SKM-1 (cell line): Measurements from ENCODE around the gene COMMD6.

Source experiments
- DNase-seq: peaks from one replicate; lab custom pipeline; 2025; ENCODE audit not compliant: unreplicated experiment; lab: John Stamatoyannopoulos, UW

Gene COMMD6

DNA sequence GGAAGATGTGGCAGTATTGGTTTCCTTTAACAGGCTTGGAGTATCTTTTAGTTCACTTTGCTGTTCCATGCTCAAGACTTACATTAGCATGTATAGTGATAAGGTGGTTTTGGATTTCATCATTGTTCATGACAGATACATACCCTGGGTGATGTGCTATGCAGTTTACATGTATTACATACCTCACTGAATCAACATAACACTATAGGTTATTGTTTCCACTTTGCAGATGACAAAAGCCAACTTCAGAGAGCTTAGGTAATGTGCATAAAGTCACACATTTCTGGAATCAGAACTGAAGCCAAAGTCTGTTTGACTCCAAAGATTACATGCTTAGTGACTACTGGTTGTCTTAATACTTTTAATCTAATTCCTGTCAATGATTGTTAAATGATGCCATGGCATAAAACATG, 7.1 kb downstream of the COMMD6 start:
- no peak for DNase-seq

DNA sequence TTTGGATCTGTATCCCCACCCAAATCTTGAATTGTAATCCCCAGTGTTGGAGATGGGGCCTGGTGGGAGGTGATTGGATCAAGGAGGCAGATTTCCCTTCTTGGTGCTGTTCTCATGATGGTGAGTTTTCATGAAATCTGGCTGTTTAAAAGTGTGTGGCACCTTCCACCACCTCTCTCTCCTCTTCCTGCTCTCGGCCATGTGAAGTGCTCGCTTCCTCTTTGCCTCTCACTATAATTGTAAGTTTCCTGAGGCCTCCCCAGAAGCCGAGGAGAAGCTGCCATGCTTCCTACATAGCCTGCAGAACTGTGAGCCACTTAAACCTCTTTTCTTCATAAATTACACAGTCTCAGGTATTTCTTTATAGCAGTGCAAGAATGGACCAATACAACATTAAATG, 15.7 kb downstream of the COMMD6 start:
- DNase-seq: no peak

DNA sequence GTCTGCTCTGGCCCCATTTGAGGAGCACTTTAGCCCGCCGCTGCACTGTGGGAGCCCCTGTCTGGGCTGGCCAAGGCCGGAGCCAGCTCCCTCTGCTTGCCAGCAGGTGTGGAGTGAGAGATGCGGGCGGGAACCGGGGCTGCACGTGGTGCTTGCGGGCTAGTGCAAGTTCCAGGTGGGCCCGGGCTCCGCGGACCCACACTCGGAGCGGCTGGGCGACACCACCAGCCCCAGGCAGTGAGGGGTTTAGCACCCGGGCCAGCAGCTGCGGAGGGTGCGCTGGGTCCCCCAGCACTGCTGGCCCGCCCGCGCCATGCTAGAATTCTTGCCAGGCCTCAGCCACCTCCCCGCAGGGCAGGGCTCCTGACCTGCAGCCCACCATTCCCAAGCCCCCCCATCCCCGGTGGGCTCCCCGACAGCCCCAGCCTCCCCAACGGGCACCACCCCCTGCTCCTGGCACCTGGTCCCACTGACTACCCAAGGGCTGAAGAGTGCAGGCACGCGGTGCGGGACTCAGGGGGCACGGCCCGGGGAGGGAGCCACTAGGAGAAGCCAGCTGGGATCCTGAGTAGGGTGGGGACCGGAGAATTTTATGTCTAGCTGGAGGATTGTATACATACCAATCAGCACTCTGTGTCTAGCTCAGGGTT, 19.1 kb downstream of the COMMD6 start:
- no peak for DNase-seq

DNA sequence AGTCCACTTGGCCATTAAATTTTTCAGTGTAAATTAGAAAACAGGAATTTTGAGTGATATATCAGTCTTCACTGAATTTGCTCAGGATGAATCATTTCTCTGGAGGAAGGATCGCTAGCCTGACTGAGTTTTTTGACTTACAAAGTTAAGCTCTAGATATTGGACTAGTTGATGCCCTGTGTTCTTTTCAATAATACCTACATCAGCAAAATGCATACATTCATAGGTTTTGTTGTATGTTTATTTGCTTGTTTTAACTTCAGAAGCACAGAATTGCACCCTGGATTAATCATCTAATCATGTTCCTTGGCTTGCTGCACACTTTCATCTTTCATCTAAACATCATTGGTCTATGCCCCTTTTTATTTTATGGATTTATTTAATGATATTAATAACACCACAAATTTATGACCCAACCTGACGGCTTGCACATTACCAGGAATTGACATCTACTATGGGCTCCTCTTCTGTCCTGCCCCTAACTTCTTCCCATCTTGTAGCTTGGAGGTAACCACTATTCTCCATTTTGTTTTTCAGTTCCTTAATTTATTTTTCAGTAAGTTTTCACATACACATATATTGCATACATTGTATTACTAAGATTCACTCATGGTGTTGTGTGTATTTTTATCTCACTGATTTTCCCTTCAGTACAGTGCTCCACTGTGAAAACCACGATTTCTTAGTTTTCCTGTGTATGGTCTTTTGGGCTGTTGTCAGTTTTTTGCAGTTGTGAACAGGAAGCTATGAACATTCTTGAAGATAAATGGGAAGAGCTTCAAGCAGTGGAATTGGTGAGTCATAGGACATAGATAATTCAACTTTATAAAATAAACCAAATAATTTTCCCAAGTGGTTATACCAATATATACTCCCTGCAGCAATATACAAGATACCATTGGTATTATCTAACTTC, 23.3 kb downstream of the COMMD6 start:
- no peak for DNase-seq

DNA sequence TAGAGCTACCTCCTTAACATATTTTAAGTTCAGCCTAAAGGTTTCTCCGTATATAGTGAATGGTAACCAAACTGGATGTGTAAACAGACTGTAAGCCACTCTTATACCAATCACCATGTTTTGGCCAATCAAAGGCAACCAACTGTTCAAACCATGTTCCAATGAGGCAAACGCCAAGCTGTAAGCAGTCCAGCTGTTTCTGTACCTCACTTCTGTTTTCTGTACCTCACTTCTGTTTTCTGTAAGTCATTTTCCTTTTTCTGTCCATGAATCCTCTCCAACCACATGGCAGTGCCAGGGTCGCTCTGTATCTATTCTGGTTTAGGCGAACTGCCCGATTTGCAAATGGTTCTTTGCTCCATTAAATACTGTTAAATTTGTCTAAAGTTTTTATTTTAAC, 24.4 kb downstream of the COMMD6 start:
- no peak for DNase-seq

DNA sequence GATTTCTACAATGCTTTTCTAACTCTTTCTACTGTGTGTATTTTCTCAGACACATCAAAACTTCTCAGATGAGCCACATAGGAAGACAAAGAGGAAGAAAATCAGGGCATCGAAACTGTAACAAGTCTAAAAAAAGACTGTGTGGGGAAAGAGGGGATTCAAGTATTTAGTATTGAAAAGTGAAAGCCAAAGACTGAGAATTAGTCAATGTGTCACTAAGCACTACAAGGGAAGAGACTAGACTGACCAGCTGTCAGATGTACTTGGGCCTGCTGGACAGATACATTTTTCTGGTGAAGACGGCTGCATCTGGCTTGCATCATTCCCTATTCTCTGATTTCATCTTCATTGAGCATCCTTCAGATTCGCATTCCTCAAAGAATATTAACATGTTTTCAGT, 25.4 kb downstream of the COMMD6 start:
- DNase-seq: no peak

DNA sequence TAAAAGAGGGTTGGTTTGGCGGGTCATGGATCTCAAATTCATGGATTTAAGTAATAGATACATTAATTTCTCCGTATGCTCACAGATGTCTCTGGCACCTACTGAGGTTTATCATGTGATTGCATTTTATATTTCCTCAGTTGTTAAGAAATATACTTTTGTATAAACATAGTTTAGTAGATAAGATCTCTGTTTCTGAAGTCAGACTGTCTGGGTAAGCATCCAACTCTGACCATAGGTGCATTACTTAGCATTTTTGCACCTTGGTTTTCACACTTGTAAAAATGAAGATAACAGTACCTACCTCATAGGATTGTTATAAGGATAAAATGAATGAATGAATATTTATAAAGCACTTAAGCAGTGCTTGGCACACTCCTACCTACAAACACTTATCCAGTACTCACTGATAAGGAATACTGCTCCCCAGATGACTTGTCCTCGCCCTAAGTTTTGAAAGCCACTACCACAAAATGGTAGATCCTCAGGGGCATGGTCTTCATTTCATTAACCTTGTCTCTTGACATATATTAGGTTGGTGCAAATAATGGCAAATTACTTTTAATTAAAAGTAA, 26.5 kb downstream of the COMMD6 start:
- no peak for DNase-seq

DNA sequence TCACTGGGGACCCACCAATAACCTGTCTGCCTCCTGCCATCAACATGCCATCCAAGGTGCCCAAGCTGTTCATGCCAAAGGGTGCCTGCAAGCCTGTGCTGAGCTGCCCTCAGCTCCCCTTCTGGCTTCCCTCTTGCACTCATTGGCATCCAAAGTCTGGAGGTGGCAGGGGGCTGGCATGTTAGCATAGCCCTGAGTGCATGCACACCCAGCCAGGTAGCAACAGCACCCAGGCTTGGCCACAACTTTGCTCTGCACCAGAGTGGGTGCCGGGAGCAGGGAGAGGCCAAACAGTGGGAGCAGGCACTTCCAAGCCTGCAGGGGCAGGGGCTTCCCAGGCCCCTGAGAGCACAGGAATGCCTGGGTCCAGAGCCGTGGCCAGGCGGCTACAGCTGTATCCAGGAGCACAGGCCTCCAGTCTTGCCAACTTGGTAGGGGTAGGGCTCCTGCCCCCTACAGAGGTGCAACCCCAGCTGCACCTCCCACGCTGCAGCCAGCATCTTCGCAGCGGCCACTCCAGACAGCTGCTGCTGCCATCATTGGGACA, 29.6 kb downstream of the COMMD6 start:
- DNase-seq: no peak

DNA sequence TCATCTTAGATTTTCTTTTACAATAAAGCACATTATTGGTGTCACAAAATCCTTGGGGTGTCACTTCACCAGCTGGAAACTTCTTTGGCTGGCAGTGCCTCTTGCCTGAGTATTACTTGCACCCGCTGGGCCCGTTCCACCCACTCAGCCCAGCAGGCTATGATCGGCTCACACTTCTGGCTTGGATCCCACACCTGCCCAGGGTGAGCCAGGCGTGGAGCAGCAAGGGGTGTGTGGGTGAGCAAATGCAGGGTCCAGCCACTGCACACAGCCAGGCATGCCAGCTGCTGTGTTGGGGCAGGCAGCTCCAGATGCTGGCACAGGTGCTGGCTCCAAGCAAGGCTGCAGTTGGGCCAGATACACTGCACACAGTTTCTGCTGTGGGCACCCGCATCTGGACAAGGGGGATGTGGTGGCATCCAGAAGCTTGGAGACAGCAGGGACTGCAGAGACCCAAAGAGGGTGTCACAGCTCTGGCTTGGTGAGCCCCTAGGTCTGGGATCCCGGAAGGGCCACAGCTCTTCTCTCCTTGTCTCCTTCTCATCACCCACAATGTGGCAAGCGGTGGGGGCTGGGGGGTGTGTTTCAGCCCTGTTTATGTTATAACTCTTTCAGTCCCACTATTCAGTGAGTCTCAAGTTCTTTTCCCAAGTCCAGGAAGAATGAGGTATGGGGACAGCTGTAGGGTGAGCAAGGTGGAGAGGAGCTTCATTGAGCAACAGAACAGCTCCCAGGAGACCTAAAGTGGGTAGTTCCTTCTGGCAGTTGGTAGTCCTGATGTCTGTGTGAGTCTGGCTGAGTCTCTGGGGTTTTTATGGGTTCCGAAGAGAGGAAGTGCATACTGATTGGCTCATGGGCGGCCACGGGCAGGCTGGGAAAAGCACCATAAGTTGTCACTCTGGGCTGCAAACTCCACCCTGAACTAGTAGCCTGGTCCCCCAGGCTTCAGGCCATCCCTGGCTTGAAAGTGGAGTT, 30.3 kb downstream of the COMMD6 start:
- no peak for DNase-seq

DNA sequence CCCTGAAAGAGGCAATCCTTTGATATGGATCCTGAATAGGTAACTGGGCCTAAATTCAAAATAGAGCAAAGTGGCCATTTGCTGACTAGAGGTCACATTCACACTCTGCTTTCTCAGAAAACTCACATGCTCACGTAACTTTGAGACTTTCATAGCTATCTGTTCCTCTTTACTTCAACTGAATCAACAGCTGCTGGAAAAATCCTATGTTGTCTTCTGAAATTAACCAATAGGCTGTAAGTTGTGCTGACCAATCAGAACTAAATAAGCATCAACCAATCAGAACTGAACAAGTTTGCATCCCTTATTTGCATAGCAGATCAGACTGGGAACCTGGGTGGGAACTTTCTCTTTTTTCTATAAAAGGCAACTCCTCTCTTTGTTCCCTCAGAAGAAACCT, 31.6 kb downstream of the COMMD6 start:
- DNase-seq: no peak

DNA sequence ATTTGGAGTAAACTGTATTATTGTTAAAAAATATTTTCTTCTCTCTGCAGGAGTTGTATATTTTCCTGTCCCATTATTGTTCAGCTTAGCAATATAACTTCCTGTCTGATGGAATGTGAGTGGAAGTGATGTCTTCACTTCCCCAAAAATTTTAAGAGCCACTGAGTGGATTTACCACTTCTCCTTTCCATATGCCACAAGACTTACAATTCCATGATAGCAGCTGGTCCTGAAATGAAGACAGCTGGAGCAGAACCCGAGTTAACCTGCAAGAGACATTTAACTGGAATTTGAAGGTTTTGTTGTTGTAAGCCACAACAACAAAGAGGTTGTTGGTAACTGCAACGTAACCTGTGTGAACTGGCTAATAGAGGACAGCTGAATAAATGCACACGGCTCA, 32.3 kb downstream of the COMMD6 start:
- peak; percentile 84 for DNase-seq

DNA sequence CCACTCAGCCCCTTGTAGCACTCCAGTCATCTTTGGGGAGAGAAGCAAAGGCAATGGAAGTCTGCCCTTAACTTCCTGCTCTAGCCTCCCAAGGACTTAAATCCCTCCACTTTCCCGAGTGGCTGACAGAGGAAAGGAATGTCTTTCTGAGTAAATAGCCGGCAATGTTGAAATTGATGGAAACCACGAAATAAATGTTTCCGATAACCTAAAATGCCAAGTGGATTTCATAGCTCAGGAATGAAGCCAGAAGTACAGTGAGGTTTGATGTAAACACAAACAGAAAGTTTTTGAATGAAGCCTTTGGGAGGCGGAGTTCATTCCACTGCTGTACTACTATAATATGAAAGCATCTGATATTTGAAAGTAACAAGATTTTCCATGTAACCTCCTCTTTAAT, 41.7 kb downstream of the COMMD6 start:
- no peak for DNase-seq

DNA sequence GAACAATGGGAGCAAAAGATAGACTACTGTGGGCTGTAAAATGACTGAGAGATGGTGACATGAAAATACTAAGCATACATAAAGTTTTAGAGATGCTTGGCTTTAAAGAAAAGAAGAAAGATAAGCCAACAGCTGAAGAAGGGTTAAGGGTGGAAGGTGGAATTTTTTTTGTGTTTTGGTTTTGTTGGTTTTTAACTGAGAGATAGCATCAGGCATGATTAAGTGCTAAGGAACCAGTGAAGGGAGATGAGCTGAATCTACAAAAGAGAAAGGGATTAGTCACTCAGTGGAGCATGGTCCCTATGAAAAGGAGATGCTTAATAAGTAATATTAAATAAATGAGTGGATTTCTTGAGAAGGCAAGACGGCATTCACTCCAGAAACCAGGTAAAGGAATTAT, 43.1 kb downstream of the COMMD6 start:
- DNase-seq: no peak

DNA sequence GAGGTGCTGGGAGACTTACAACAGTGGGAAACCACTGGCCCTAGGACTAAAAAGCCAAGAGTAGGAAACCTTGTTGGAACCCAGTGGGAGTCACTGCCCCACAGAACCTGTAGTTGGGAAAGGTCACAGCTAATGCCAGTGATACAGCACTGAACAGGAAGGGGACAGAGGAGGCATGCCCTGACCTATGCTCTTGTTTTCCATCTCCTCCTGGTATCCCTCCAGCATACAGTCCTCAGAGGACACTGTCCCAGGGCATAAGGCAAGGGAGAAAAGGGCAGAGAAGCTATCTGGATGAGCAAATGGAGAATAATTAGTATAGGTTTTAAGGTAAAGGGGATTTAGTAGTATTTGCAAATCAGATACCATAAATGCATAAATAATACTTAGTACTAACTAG, 44.5 kb downstream of the COMMD6 start:
- no peak for DNase-seq

DNA sequence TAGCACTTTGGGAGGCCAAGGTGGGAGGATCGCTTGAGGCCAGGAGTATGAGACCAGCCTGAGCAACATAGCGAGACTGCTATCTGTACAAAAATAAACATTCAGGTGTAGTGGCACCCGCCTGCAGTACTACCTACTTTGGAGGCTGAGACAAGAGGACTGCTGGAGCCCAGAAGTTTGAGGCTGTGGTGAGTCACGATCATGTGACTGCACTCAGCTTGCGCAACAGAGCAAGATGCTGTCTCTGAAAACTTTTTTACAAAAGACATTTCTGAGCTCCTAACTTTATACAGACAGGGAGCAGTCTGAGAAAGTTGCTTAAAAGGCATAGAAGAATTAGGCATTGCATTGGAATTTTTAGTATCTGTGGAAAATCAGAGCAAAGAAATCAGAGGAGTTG, 45.3 kb downstream of the COMMD6 start:
- DNase-seq: no peak

DNA sequence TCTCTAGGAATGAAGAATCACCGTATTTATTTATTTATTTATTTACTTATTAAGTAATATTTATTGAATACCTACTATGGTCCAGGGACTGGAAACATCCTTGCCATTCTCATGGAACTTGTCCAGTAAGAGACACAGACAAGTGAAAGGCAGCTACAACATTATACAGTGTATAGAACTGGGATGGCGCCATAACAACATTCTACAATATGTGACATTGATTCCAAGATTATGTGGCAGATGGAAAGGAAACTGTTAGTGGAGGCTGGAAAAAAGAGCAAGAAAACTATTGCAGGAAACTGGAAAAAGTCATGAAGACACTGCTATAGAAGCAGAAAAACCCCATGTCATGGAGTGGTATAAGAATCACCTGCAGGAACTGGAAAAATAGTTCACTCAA, 46.3 kb downstream of the COMMD6 start:
- no peak for DNase-seq

DNA sequence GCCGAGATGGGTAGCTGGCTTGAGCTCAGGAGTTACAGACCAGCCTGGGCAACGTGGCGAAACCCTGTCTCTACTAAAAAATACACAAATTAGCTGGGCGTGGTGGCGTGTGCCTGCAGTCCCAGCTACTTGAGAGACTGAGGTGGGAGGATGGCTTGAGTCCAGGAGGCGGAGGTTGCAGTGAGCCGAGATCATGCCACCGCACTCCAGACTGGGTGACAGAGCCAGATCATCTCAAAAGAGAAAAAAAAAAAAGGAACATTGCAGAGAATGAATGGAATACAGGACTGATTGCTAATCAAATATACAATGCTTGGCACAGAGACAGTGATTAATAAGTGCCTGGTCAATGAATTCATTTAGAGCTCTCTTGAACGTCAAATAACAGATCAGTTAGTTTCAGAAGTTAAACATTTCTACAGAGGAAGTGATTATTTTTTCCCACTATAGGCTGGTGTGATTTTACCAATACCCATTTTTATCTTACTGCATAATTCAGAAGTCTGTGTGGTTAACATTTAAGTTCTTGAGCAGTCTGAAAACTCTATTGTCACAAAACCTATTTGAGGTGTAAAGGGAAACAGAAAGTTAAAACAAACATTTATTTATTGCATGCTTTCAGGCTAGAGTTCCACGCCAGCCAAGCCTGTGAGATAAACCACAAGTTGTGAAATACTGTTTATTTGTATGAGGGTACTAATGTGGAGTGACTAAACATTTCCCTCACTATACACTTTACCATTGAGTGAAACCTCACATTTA, 48.0 kb downstream of the COMMD6 start:
- DNase-seq: no peak

DNA sequence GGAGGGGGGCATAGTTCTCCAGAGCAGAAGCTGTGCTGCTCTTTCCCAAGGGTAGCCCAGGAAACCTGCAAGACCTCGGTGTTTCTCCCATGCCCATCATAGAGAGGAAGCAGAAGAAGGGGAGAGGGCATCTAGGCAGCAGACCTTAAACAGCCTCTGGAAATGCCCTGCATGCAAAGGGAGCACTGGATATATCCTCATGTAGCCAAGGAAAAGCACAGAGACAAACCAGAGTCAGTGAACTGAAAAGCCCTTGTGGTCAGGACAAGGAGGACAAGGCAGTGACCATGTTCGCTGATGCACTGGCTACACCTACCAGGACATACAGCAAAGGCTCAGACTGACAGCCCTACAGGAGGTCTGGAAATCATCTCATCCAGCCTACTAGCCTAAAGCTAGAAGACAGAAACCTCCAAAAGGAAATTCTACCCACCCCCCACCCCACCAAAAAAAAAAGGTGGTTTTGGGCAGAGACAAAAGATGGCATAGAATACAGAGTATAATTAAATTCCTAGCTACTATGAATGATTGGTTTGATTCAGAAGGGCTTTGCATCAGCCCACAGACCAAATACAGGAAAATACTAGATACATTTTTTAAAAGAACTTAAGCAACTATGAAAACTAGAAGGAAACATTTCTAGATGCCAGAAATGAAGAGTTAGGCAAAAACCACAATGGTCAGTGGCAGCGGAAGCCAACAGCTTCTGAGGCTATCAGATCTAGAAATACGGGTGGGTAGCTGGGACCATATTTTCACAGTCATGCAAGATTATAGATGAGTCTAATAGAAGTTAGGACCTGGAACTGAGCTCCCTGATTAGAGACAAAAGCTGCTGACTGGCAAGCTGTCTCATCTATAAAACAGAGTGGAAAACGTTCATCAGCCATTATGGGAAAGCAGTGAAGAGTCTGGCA, 51.2 kb downstream of the COMMD6 start:
- no peak for DNase-seq
